HG03159 (cell line): Measurements from ENCODE around the gene AGMO.
"Not testable (repeated sequence)": the region's sequence is repeated elsewhere in the genome, so short reads cannot be mapped to it uniquely, and the experiment has no call there.

Source experiments
- ATAC-seq: cut with Tn5 transposase; IDR thresholded peaks from one replicate; pipeline ENCODE4 v1.9.1; 2021; ENCODE audit warnings: mild to moderate bottlenecking, moderate library complexity; ENCODE audit not compliant: unreplicated experiment

The AGMO gene

GRCh38 chr7:15330943-15331342 is 230.9 kb downstream of the AGMO start:
- no peak for ATAC-seq

- no peak for ATAC-seq
Measured at GRCh38 chr7:15327001-15327400, 234.8 kb downstream of the AGMO start.

- no peak for ATAC-seq
Measured at GRCh38 chr7:15326044-15326644, 235.7 kb downstream of the AGMO start.

DNA sequence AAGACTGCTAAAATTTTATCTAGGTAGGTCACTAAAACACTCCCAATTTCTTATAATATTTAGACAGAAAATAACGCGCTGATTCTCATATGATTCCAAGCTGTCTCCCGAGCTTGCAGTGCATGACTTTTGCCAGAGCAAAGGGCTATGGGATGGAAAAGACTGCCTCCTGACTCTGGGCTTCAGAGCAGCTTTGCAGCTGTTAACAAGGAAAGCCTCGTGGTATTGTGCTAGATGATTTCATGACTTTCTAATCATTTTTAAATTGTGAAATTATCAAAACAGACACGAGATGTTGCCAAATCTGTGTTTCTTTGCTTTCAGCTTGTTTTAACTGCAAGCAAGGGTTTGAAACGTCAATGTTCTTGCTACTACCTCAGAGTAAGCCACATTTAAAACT is 238.3 kb downstream of the AGMO start:
- no peak for ATAC-seq

- no peak for ATAC-seq
Measured at GRCh38 chr7:15317215-15317614, 244.6 kb downstream of the AGMO start.

- no peak for ATAC-seq
Measured at GRCh38 chr7:15315678-15316077, 246.1 kb downstream of the AGMO start.

DNA sequence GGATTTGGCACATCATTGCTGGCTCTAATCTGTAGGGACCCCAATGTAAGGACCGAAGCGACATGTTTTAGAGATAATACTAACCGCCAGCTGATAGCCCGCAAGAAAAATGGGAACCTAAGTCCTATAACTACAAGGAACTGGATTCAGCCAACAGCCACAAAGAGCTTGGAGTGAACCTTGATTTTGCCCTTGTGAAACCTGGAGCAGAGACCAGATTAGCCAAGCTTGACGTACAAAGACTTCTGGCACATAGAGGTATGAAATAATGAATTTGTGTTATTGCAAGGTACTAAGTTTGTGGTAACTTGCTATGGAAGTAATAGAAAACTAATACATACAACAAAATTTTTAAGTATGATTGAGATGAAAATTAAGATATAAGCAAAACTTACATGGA is 246.9 kb downstream of the AGMO start:
- ATAC-seq = no peak

DNA sequence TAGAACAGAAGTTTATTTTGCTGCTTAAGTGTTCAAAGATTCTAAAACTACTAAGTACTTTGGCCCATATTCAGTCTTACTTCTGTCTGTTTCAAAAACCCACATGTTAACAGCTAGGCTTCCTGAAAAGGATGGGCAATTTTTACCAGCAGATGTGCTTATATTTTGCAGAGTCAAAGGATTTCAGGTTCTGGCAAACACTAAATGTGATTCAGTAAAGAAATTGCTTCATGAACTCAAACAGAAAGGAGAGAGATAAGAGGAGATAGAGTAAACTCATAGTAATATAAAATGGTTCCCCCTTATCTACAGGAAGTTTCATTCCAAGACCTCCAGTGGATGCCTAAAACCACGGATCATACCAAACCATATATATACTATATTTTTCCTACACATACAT is 248.5 kb downstream of the AGMO start:
- ATAC-seq = no peak

DNA sequence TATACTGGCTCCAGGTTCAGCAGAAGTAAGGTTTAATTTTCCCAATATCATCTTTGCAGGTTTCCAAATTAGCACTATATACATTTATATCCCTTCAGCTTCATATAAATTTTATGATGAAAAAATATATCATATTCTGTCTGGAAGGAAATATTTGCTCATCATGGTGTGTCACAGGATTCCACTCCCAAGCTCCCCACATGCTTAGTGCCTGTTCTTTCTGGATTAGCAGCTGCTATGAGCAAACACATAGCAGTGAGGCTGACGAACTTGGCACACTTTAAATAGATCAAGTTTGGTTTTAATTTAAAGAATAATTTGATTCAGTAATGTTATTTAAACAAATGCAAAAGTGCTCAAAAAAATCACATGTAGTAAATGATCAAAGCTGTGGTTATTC is 251.9 kb downstream of the AGMO start:
- ATAC-seq = no peak

- ATAC-seq = no peak
Measured at GRCh38 chr7:15308821-15309220, 253.0 kb downstream of the AGMO start.

DNA sequence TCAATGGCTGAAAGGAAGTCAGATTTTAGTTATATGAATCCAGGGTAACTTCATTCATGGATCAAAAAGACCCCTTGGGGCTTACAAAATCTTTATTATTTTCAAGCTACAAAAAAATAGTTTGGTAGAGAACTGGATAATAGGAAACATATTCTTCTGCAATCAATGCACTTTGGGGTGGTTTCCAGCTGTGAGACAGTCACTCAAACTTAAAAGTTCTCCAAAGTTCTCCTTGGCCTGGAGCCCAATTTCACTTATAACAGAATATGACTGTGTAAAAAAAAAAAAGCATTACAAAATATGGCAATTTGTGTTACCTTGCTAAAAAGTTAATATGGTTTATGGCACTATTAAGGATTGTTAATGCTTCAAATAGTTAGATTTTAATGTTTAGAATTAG is 255.5 kb downstream of the AGMO start:
- no peak for ATAC-seq

- ATAC-seq = peak; percentile 88
Measured at GRCh38 chr7:15305002-15305600, 256.7 kb downstream of the AGMO start.

DNA sequence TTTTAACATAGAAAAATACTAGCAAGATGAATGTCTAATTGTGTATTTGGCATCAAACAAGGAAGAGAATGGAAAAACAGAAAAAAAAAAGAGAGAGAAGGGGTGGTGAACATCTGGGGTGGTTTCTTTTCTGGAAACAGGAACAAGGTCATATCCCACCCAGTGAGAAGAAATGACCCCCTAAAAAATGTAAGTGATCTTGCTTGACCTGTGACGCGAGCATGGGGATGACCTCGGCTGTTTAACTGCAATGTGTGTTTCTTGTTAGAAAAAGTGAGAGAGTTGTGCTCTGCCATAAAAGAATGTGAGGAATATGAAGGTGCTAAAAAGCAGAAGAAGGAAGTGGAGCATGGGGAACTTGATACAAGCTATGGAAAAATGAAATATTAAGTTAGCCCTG is 258.5 kb downstream of the AGMO start:
- ATAC-seq = no peak

GRCh38 chr7:15300986-15301385 is 260.8 kb downstream of the AGMO start:
- not testable (repeated sequence) for ATAC-seq

DNA sequence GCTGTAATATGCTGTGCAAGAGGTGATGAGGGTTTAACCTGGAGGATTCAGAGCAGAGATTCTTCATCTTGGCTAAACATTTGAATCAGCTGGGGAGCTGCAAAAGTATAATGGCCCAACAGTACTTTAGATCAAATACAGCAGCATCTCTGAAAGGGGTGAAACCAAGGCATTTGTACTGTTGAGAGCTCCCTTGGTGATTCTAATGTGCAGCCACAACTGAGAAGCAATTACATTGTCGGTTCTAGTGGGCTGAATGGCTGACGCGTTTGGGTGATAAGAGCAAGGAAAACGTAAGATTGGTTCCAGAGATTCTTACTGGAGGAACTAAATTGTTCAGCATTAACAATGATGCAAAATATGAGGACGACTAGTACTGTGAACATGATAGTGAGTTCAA is 269.7 kb downstream of the AGMO start:
- ATAC-seq = no peak

DNA sequence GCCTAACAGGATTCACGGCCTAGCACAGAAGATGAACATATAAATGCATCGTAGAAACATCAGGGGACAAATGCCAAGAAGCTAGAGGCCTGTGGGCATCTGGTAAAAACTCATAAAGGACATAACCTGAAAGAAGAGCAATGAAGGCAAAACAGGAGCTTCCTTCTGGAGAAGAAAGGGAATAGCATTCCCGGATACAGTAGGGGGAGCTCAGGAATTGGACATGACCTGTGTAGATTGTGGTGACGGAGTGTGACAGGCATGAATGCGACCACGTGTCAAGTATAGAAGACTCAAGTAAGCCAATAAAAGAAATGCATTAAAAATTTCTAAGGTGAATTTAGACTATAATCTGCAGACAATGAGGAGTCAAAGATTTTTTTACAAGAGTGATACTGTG is 270.1 kb downstream of the AGMO start:
- no peak for ATAC-seq

GRCh38 chr7:15288741-15289140 is 273.1 kb downstream of the AGMO start:
- no peak for ATAC-seq

- ATAC-seq = no peak
Measured at GRCh38 chr7:15284396-15284795, 277.4 kb downstream of the AGMO start.

DNA sequence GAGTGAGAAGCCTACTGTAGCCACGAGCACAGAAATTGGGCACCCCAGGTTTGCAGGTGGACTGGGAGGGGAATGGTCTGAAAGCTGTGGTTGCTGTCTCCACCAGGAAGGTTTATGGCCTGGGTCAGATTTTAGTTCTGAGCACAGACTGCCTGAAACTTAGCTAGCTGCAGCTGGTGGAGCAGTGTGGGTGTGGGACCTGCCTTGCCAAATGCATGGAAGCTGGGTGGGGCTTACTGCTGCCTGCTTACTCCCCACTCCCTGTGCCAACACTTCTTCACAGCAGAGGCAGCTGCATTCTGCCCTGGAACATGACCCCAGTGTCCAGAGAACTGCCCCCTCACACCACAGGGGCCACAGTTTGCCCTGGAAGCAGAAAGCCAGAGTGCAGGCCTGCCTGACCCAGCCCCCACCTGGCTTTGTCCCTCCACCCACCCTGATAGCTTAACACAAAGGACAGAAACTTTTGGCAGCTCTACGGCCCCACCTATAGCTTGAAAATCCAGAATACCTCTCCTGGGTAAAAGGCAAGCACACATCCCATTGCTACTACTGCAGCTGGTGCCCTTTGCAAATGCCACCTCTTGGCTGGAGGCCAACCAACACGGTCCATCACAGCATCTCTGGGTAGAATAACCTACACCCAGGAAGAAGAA is 281.6 kb downstream of the AGMO start:
- ATAC-seq = no peak

DNA sequence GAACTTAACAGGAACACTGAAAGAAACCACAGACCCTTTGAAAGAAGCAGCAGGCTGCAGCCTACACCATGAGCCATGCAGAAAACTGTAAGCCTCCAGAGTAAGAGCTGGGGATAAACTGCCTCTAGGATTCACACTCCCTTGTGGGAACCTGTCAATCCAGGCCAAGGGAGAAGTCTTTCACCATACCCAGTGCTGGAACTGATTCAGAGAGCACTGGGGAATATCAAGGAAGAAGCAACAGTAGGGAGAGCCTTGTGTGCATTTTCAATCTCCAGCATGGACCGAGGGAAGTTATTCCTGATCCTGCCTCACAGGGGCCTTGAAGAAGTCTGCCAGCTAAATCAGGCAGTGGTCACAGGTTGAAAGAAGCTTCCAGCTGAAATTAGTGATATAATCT is 282.2 kb downstream of the AGMO start:
- no peak for ATAC-seq

- ATAC-seq = no peak
Measured at GRCh38 chr7:15257689-15258088, 304.1 kb downstream of the AGMO start.

DNA sequence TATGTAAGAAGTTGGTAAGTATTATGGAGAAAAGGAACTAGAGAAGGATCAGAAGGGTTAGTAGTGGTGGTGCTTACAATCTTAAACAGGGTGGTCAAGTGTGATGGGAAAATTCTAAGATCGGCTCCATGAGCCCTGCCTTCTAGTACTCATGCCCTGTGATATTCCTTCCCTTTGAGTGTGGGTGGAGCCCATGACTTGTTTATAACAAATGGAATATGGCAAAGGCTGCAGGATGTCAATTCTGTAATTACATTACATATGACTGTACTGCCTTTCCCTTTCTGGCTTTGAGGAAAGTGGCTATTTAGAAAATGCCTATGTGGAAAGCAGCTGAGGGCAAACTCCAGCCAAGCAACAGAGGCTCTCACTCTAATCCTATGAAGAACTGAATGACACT is 309.6 kb downstream of the AGMO start:
- no peak for ATAC-seq

- ATAC-seq = no peak
Measured at GRCh38 chr7:15248514-15248913, 313.3 kb downstream of the AGMO start.
